Measurements from ENCODE around the gene SIPA1L3.

- TF ChIP-seq ZNF274 (IDR thresholded peaks at IDR 0.05; ENCODE audit: low read depth, low read length) (no peak), YY1 (IDR thresholded peaks at IDR 0.05; ENCODE audit: insufficient read depth, insufficient read length) (no peak), SUZ12 (IDR thresholded peaks at IDR 0.05; ENCODE audit: extremely low read depth, insufficient read depth, insufficient read length) (no peak)
These were observed 310.0 kb downstream of the SIPA1L3 start for GRCh38 chr19:38216785-38217641.
